Body of pancreas (tissue), 4 donors: ENCODE results near the gene PPM1H. TPM values are rescaled to one million over a fixed set of nuclear protein-coding genes. Genes with fewer than 3 reads are reported as not detected.

Experiments used
- ATAC-seq: fragments of 150-250 bp; one replicate; pipeline ENCODE4 v1.9.1; 2016
- DNase-seq, 4 donors: peaks; one replicate each; pipeline ENCODE4 v3.0.0-alpha.2; 2019
- H3K27ac ChIP-seq, 4 donors: fragments of 200-600 bp; sonication (generic); 1 replicate in 3 of 4; 2 replicates in 1 of 4; pipeline versions ENCODE4 v1.5.1 to v1.6.1; 2016 to 2019; ENCODE audit warnings: mild to moderate bottlenecking in 1 of 4, mixed read lengths in 1 of 4, moderate library complexity in 1 of 4
- H3K27me3 ChIP-seq, 2 donors: fragments of 200-600 bp; sonication (generic); one replicate each; pipeline ENCODE4 v1.6.0; 2016; ENCODE audit warnings: mild to moderate bottlenecking in 1 of 2
- H3K36me3 ChIP-seq, 2 donors: fragments of 200-600 bp; sonication (generic); replicated peaks in 1 of 2; 2 replicates each; pipeline ENCODE4 v1.5.1; 2016; ENCODE audit warnings: low read depth in 2 of 2; ENCODE audit not compliant: insufficient read depth in 1 of 2
- H3K4me1 ChIP-seq: fragments of 200-600 bp; sonication (generic); one replicate; pipeline ENCODE4 v1.6.0; 2016
- H3K4me3 ChIP-seq, 2 donors: fragments of 200-600 bp; sonication (generic); 1 replicate in 1 of 2; 2 replicates in 1 of 2; pipeline ENCODE4 v1.5.1; 2016 to 2019
- H3K9me3 ChIP-seq, 3 donors: fragments of 200-600 bp; sonication (generic); 1 replicate in 2 of 3; 2 replicates in 1 of 3; pipeline ENCODE4 v1.5.1; 2016
- POLR2A ChIP-seq, 3 donors: fragments of 450-650 bp; IDR thresholded peaks; one replicate each; pipeline ENCODE4 v1.6.1; 2016; ENCODE audit warnings: antibody characterized with exemption in 3 of 3, mild to moderate bottlenecking in 2 of 3
- WGBS, 2 donors: methylation state at CpG; one replicate each; pipeline ENCODE4 v1.1.5; 2017; 5-methylcytosine and 5-hydroxymethylcytosine counted together
- intact Hi-C: fragments of 100-400 bp; cut with DNase I; formaldehyde crosslinking; loops from one replicate; pipeline ENCODE4 v1.15.1; 2023
- total RNA-seq, 2 donors: library from RNA; depleted of rRNA; stranded (reverse); fragments of >200 nt; gene quantifications; one replicate each; pipeline ENCODE4 v1.1.0, GENCODE V29; 2016
- TF ChIP-seq, protein P1 (sequence below), 7 experiments: fragments of 450-650 bp in 4 of 7; fragments of 200-600 bp in 3 of 7; sonication (generic) in 3 of 7; IDR thresholded peaks; one replicate each; pipeline ENCODE4 v1.5.1; 2016 to 2019; ENCODE audit warnings: antibody characterized with exemption in 7 of 7

The PPM1H gene
- total RNA-seq, 2 donors from 2014 or later = 4.9 to 6.3 TPM

DNA sequence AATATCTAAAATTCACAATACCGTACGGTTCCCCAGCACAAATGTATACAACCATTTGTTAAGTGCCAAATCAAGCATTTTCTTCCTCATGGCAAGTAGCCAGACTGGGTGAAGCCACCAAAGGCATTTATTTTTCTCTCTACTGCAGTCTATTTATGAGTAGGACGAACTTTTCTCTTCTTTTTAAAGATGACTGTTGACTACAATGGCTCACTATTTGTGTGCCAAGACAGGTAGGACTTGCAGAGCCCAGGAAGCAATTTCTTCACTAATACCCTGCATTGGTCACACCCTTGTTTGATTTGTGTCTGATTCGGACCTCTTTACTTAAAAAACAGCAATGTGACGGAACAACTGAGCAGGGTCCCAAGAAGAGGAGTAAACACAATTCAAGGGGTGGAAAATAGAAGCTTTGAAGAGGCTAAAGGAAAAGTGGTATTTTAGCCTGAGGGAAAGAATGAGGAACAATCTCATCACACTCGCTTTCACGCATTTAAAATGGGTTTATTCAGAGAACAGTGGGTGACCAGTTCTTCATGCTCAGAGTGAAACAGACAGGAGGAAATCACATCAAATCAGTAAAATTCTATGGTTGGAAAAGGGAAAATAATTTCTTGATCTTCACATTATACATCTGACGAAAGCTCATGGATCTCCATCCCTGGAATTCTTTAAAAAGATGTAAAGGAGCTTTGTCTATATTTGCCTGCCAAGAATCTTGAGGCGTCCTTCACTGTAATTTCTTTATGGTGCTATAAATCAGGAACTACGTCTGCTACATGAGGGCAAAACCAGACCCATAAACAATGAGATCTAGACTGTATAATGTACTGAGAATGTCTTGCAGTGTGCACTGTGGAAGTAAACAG is 183.8 kb downstream of the PPM1H start:
- intact Hi-C loops = no loop called here
- DNase-seq (no peak), ATAC-seq (no peak)
- no peaks in the 10 kb centered on the region for H3K9me3 ChIP-seq
- no peak for TF ChIP-seq POLR2A (IDR thresholded peaks at IDR 0.05)
- TF ChIP-seq, protein P1, sequence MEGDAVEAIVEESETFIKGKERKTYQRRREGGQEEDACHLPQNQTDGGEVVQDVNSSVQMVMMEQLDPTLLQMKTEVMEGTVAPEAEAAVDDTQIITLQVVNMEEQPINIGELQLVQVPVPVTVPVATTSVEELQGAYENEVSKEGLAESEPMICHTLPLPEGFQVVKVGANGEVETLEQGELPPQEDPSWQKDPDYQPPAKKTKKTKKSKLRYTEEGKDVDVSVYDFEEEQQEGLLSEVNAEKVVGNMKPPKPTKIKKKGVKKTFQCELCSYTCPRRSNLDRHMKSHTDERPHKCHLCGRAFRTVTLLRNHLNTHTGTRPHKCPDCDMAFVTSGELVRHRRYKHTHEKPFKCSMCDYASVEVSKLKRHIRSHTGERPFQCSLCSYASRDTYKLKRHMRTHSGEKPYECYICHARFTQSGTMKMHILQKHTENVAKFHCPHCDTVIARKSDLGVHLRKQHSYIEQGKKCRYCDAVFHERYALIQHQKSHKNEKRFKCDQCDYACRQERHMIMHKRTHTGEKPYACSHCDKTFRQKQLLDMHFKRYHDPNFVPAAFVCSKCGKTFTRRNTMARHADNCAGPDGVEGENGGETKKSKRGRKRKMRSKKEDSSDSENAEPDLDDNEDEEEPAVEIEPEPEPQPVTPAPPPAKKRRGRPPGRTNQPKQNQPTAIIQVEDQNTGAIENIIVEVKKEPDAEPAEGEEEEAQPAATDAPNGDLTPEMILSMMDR (IDR thresholded peaks at IDR 0.05) = no peak
- no peaks in the 10 kb centered on the region for H3K4me1 ChIP-seq
- no peaks in the 10 kb centered on the region for H3K27me3 ChIP-seq
- H3K27ac ChIP-seq = no peak overlapping the region
- 67% methylated on average over 10 of the region's 10 CpGs for WGBS, 2 donors
- no peak overlapping the region for H3K4me3 ChIP-seq
- H3K36me3 ChIP-seq = no peaks in the 10 kb centered on the region

DNA sequence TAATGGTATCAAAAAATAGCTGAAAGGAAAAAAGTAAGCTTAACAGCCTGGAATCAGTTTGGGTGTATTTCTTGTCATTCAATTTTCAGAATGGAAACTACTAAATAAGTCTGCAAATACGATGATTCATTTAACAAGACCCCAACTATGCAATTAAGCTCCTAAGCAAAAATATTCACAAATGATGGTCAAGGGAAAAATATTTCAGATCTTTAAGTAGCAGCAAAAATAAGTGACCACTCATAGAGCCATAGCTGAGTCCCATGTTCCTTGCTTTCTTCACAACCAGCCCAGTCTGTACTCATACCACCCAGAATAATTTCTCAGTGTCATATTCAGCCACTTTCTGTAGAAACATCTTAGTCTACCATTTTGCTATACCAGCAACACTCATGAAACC is 185.4 kb downstream of the PPM1H start:
- H3K27me3 ChIP-seq = no peaks in the 10 kb centered on the region
- intact Hi-C loops = no loop called here
- no peak overlapping the region for H3K4me3 ChIP-seq
- WGBS, 2 donors = 88 to 90% methylated on average over 1 of the region's 1 CpG
- ATAC-seq (no peak), DNase-seq (no peak)
- H3K36me3 ChIP-seq = no peaks in the 10 kb centered on the region
- TF ChIP-seq POLR2A (IDR thresholded peaks at IDR 0.05) = no peak
- TF ChIP-seq, protein P1 (IDR thresholded peaks at IDR 0.05) = no peak
- no peaks in the 10 kb centered on the region for H3K9me3 ChIP-seq
- no peaks in the 10 kb centered on the region for H3K4me1 ChIP-seq
- H3K27ac ChIP-seq = no peak overlapping the region

DNA sequence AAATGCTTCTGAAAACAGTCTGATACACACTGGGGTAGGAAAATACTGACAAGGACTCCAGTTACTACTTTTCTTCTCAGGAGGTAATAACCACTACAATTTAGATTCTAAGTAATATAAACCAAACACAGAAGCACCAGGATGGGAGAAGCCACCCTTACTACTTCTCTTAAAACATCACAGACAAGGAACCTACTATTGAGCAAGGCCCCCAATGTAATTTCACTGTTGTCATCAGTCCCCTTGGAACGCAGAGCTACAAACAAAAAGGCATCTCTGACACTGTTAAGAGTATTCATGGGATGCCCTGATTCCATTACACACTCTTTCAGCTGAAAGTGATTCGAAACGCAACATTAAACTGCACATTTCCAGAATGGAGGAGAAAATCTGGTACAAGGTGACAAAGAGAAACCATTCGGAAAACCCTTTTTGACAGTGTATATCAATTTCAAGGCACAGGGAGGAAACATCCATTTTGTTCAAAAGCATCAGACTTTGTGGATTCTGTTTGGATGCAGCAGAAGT is 185.9 kb downstream of the PPM1H start:
- Histone ChIP-seq H3K9me3 (no peaks in the 10 kb centered on the region), H3K27ac (no peak overlapping the region), H3K4me3 (no peak overlapping the region), H3K36me3 (no peaks in the 10 kb centered on the region), H3K27me3 (no peaks in the 10 kb centered on the region), H3K4me1 (no peaks in the 10 kb centered on the region)
- ATAC-seq (no peak), DNase-seq (no peak)
- intact Hi-C loops = no loop called here
- no peak for TF ChIP-seq POLR2A (IDR thresholded peaks at IDR 0.05)
- TF ChIP-seq, protein P1 (IDR thresholded peaks at IDR 0.05) = no peak
- WGBS, 2 donors = 94 to 96% methylated on average over 4 of the region's 4 CpGs

DNA sequence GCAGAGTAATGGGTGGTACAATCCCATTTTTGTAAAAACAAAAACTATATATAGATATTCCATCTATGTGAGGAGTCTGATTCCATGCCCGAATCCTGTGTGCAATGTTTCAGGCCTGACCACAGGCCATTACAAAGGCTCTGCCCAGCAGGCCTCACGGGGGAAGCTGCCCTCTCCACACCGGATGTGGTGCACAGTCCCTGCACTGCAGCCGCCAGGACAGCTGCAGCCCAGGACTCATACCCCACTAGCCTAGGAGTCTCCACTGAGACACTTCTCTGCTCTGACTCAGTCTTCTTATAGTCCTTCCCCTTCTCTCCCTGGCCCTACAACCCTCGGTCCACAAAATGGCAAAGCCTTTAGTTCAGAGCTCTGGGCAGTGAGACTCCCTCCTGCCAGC is 190.4 kb downstream of the PPM1H start:
- WGBS, 2 donors = 83% methylated on average over 5 of the region's 5 CpGs
- no peak overlapping the region for H3K27ac ChIP-seq
- H3K4me1 ChIP-seq = no peaks in the 10 kb centered on the region
- H3K36me3 ChIP-seq = no peaks in the 10 kb centered on the region
- intact Hi-C loops = no loop called here
- TF ChIP-seq POLR2A (IDR thresholded peaks at IDR 0.05) = no peak
- TF ChIP-seq, protein P1 (IDR thresholded peaks at IDR 0.05) = no peak
- no peaks in the 10 kb centered on the region for H3K27me3 ChIP-seq
- ATAC-seq (no peak), DNase-seq (peak in 1 of 4 donors; percentile 42)
- no peaks in the 10 kb centered on the region for H3K9me3 ChIP-seq
- H3K4me3 ChIP-seq = no peak overlapping the region
